Transverse colon (tissue), 4 donors: ENCODE measurements around the gene UNC13A. TPM values are rescaled to one million over a fixed set of nuclear protein-coding genes. Genes with fewer than 3 reads are reported as not detected.

Experiments
- DNase-seq: peaks from one replicate; pipeline ENCODE4 v3.0.0-alpha.2; 2019
- H3K27ac ChIP-seq, 4 donors: fragments of 200-600 bp; sonication (generic); 2 replicates each; pipeline ENCODE4 v1.5.1; 2016 to 2018; ENCODE audit warnings: inconsistent platforms in 4 of 4
- H3K27me3 ChIP-seq: fragments of 200-600 bp; sonication (generic); 2 replicates; pipeline ENCODE4 v1.5.1; 2017; ENCODE audit warnings: inconsistent platforms
- H3K36me3 ChIP-seq, 4 donors: fragments of 200-600 bp; sonication (generic); 2 replicates each; pipeline ENCODE4 v1.5.1; 2017 to 2019; ENCODE audit warnings: inconsistent platforms in 4 of 4
- H3K4me1 ChIP-seq, 4 donors: fragments of 200-600 bp; sonication (generic); 2 replicates each; pipeline ENCODE4 v1.5.1; 2017 to 2020; ENCODE audit warnings: inconsistent platforms in 4 of 4
- H3K4me3 ChIP-seq, 4 donors: fragments of 200-600 bp; sonication (generic); 1 replicate in 1 of 4; 2 replicates in 3 of 4; pipeline versions ENCODE4 v1.5.1 to v1.6.1; 2017 to 2019; ENCODE audit warnings: inconsistent platforms in 4 of 4
- H3K9me3 ChIP-seq, 2 donors: fragments of 200-600 bp; sonication (generic); 2 replicates each; pipeline ENCODE4 v1.5.1; 2017 to 2019; ENCODE audit warnings: inconsistent platforms in 2 of 2
- EP300 ChIP-seq: sonication (generic); formaldehyde crosslinking; IDR thresholded peaks from one replicate; pipeline ENCODE4 v1.6.1; 2017; ENCODE audit warnings: antibody characterized with exemption, low read depth
- POLR2A ChIP-seq: fragments of 450-650 bp; IDR thresholded peaks from one replicate; pipeline ENCODE4 v1.6.1; 2016; ENCODE audit warnings: antibody characterized with exemption, mild to moderate bottlenecking, moderate library complexity
- POLR2AphosphoS5 ChIP-seq, 3 donors: sonication (generic); formaldehyde crosslinking; IDR thresholded peaks; one replicate each; pipeline ENCODE4 v1.6.1; 2016; ENCODE audit warnings: antibody characterized with exemption in 3 of 3
- WGBS, 2 donors: methylation state at CpG; one replicate each; pipeline ENCODE4 v1.1.5; 2018; ENCODE audit warnings: low coverage in 1 of 2; 5-methylcytosine and 5-hydroxymethylcytosine counted together
- in situ Hi-C, 4 donors: fragments of 200-750 bp; cut with MboI; loops; one replicate each; pipeline versions ENCODE4 v1.15.0 to v1.15.1; 2017; ENCODE audit warnings: low sequenced_read_pairs in 3 of 4, low pct_ligation_motif_present in 1 of 4, low pct_unique_long_range_greater_than_20kb in 1 of 4
- intact Hi-C: fragments of 100-400 bp; cut with DNase I; formaldehyde crosslinking; loops from one replicate; pipeline ENCODE4 v1.15.1; 2023; ENCODE audit warnings: low total_unique reads
- total RNA-seq, 4 donors: library from RNA; depleted of rRNA; stranded (reverse); fragments of >200 nt; gene quantifications; one replicate each; pipeline ENCODE4 v1.1.0, GENCODE V29; 2016
- TF ChIP-seq, protein P1 (sequence below), 5 experiments: fragments of 200-600 bp in 3 of 5; fragments of 450-650 bp in 2 of 5; sonication (generic) in 3 of 5; IDR thresholded peaks; 1 replicate in 2 of 5; 2 replicates in 3 of 5; pipeline ENCODE4 v1.5.1; 2016 to 2017; ENCODE audit warnings: antibody characterized with exemption in 5 of 5, inconsistent platforms in 3 of 5, mild to moderate bottlenecking in 2 of 5, moderate library complexity in 1 of 5

UNC13A gene
- total RNA-seq, 4 donors from 2014 or later: under 0.01 to 1.9 (median 0.30) TPM

DNA sequence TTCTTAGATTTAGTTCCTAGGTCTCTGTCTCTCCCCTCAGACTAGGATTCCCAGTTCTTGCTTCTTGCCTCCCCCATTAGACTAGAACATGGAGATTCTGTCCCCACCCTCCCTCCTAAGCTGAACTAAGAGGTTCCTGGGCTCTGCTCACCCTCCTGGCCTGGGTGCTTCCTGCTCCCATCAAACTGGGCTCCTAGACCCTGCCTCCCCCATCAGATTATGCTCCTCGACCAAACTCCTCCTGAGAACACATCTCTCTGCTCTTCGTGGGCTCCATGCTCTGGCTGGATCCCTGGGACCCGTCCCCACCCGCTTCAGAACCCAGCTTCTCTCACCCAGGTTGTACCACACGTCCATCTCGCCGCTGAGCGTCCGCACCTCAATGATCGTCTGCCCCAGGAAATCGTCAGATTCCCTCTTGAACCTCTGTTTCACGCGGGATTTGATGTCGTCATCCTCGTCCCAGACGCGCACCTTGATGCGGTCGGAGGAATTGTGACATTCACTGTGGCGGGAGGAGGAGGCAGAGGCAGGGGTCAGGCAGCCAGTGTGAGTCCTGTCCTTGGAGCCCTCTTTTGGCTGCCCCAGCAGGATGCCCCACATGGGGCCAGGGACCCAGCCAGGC is 42.7 kb downstream of the UNC13A start:
- in situ Hi-C loops (no loop called here), intact Hi-C loops (no loop called here)
- TF ChIP-seq POLR2A (no peak), EP300 (no peak), POLR2AphosphoS5 (IDR thresholded peaks at IDR 0.05) (no peak)
- TF ChIP-seq, protein P1, sequence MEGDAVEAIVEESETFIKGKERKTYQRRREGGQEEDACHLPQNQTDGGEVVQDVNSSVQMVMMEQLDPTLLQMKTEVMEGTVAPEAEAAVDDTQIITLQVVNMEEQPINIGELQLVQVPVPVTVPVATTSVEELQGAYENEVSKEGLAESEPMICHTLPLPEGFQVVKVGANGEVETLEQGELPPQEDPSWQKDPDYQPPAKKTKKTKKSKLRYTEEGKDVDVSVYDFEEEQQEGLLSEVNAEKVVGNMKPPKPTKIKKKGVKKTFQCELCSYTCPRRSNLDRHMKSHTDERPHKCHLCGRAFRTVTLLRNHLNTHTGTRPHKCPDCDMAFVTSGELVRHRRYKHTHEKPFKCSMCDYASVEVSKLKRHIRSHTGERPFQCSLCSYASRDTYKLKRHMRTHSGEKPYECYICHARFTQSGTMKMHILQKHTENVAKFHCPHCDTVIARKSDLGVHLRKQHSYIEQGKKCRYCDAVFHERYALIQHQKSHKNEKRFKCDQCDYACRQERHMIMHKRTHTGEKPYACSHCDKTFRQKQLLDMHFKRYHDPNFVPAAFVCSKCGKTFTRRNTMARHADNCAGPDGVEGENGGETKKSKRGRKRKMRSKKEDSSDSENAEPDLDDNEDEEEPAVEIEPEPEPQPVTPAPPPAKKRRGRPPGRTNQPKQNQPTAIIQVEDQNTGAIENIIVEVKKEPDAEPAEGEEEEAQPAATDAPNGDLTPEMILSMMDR (IDR thresholded peaks at IDR 0.05): no peak
- Histone ChIP-seq H3K9me3 (no peaks in the 10 kb centered on the region), H3K27me3 (no peaks in the 10 kb centered on the region), H3K27ac (no peak overlapping the region), H3K4me1 (no peaks in the 10 kb centered on the region), H3K4me3 (no peak overlapping the region), H3K36me3 (no peaks in the 10 kb centered on the region)
- DNase-seq: no peak
- 91 to 92% methylated on average over 15 to 20 of the region's 20 CpGs for WGBS, 2 donors

DNA sequence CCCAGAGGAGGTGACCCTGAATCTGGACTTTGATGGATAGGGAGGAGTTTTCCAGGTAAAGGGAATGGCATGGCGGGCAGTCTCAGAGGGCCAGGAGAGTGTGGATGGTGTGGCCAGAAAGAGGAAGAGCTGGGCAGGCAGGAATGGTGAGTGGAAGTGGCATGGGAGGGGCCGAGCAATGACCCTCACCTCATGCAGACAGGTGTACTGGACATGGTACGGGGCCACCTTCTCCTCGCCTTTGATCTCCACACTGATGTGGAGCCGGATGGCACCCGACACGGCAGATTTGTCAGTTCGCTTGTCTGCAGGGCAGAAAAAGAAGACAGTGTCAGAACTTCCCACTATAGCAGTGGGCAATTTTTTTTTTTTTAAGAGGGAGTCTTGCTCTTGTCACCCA is 45.5 kb downstream of the UNC13A start:
- no peaks in the 10 kb centered on the region for H3K27me3 ChIP-seq
- no peaks in the 10 kb centered on the region for H3K4me1 ChIP-seq
- intact Hi-C loops: no loop called here
- no peak for TF ChIP-seq POLR2A
- TF ChIP-seq EP300: no peak
- TF ChIP-seq, protein P1 (IDR thresholded peaks at IDR 0.05): no peak
- no peak for TF ChIP-seq POLR2AphosphoS5 (IDR thresholded peaks at IDR 0.05)
- H3K36me3 ChIP-seq: no peaks in the 10 kb centered on the region
- H3K9me3 ChIP-seq: no peaks in the 10 kb centered on the region
- no peak overlapping the region for H3K27ac ChIP-seq
- in situ Hi-C loops: no loop called here
- no peak for DNase-seq
- 80 to 87% methylated on average over 7 to 8 of the region's 8 CpGs for WGBS, 2 donors
- no peak overlapping the region for H3K4me3 ChIP-seq

DNA sequence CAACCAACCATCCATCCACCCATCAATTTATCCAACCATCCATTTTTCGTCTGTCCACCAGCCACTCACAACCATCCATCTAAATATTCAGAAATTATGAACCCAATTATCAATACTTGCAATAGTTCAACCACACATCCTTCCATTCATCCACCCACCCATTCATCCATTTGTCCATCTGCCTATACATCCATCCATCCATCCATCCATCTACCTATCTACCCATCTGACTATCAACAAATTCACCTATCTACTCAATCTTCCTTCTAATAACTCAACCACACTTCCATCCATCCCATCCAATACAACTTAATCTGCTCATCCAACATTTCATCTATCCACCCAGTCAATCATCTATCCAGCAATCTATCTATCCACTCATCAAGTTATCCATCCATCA is 46.3 kb downstream of the UNC13A start:
- intact Hi-C loops (no loop called here), in situ Hi-C loops (no loop called here)
- TF ChIP-seq, protein P1 (IDR thresholded peaks at IDR 0.05): no peak
- no peak for TF ChIP-seq EP300
- no peak for TF ChIP-seq POLR2AphosphoS5 (IDR thresholded peaks at IDR 0.05)
- no peak for TF ChIP-seq POLR2A
- H3K4me1 ChIP-seq: no peaks in the 10 kb centered on the region
- H3K4me3 ChIP-seq: no peak overlapping the region
- H3K27ac ChIP-seq: no peak overlapping the region
- H3K9me3 ChIP-seq: no peaks in the 10 kb centered on the region
- 57 to 67% methylated on average over 1 of the region's 1 CpG for WGBS, 2 donors
- no peaks in the 10 kb centered on the region for H3K27me3 ChIP-seq
- H3K36me3 ChIP-seq: no peaks in the 10 kb centered on the region
- DNase-seq: no peak

DNA sequence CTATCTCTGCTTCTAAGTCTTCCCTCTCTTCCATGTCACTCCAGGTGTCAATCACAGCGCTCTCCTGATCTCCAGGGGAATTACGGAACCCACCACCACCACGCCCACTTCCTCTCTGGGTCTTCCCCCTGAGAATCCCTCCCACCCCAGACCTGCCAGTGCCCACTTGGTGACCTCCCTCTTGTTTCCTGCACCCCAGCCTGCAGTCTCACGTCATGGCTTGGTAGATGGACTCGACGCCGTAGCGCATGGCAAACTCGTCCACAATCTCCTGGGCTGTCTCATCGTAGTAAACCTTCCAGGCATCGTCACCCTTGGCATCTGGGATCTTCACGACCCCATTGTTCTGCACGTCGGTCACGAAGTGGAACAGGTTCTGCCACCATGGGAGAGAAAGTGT is 47.0 kb downstream of the UNC13A start:
- H3K27me3 ChIP-seq: no peaks in the 10 kb centered on the region
- in situ Hi-C loops: no loop called here
- intact Hi-C loops: no loop called here
- H3K4me3 ChIP-seq: no peak overlapping the region
- H3K27ac ChIP-seq: no peak overlapping the region
- TF ChIP-seq POLR2A (no peak), POLR2AphosphoS5 (IDR thresholded peaks at IDR 0.05) (no peak), EP300 (no peak)
- TF ChIP-seq, protein P1 (IDR thresholded peaks at IDR 0.05): no peak
- no peaks in the 10 kb centered on the region for H3K4me1 ChIP-seq
- no peaks in the 10 kb centered on the region for H3K36me3 ChIP-seq
- H3K9me3 ChIP-seq: no peaks in the 10 kb centered on the region
- WGBS, 2 donors: 80 to 87% methylated on average over 15 of the region's 15 CpGs
- DNase-seq: no peak
